ENCODE results near the gene CASR. TPM values are rescaled to one million over a fixed set of nuclear protein-coding genes. Genes with fewer than 3 reads are reported as not detected.

Gene CASR
- polyA plus RNA-seq, 1 of the 3 experiments (the other 2 are of a cell fraction) = not detected

GRCh38 chr3:122318620-122319019, 135.2 kb downstream of the CASR start:
- no peaks in the 10 kb centered on the region for H3K79me2 ChIP-seq (ENCODE audit: insufficient read depth)
- TF ChIP-seq USF1 (IDR thresholded peaks at IDR 0.05; ENCODE audit: borderline replicate concordance, low read depth) (no peak), POLR2AphosphoS5 (IDR thresholded peaks at IDR 0.05; ENCODE audit: low read depth, low read length) (no peak), JUND (IDR thresholded peaks at IDR 0.05) (no peak), MXI1 (IDR thresholded peaks at IDR 0.05; ENCODE audit: low read depth, low read length) (no peak), ELF1 (IDR thresholded peaks at IDR 0.05) (no peak)
- no peaks in the 10 kb centered on the region for H3K9me3 ChIP-seq
- POLR2A ChIA-PET = no interaction called here
- no peaks in the 10 kb centered on the region for H3F3A ChIP-seq (replicated peaks; ENCODE audit: insufficient read depth)
- CTCF ChIA-PET = interaction anchor here (0.7 kb wide), 1 partner anchor 593 kb away, joined by 4 read pairs; no protein-coding TSS in a partner anchor
- no peak overlapping the region for H2AFZ ChIP-seq (ENCODE audit: low read depth)
- H4K20me1 ChIP-seq (ENCODE audit: insufficient read depth) = no peaks in the 10 kb centered on the region
- H3K27me3 ChIP-seq (ENCODE audit: insufficient read depth) = peaks cover 9% of the 10 kb centered on the region; the same call in 1 of the 2 replicates
- no peak overlapping the region for H3K4me2 ChIP-seq
- no peak for DNase-seq
- no peak overlapping the region for H3K27ac ChIP-seq (ENCODE audit: low read depth in 2 of 2, low read length in 1 of 2)
- no peak overlapping the region for H3K4me3 ChIP-seq (ENCODE audit: low read depth in 2 of 2, low read length in 1 of 2)
- no peak overlapping the region for H3K9ac ChIP-seq
- 11% methylated on average over 2 of the region's 2 CpGs for WGBS (ENCODE audit: low lambda C conversion rate)
- H3K36me3 ChIP-seq (replicated peaks in 1 of 2; ENCODE audit: control insufficient read depth in 1 of 2, insufficient read depth in 2 of 2, low read length in 1 of 2) = no peaks in the 10 kb centered on the region
- H3K9me2 ChIP-seq = no peaks in the 10 kb centered on the region
- H3K4me1 ChIP-seq (ENCODE audit: control insufficient read depth in 1 of 2, insufficient read depth in 2 of 2, low read depth in 1 of 2, low read length in 1 of 2) = no peaks in the 10 kb centered on the region

- CTCF ChIA-PET = interaction anchor here (0.6 to 1.9 kb wide), 3 partner anchors 15 to 35 kb away, joined by 3 to 5 read pairs (median 3); no protein-coding TSS in a partner anchor
These were observed 138.9 kb downstream of the CASR start for GRCh38 chr3:122322095-122323075.

More at GRCh38 chr3:122322095-122323075, 138.9 kb downstream of the CASR start:
- Histone ChIP-seq H3K4me2 (no peak overlapping the region), H3K9me2 (no peaks in the 10 kb centered on the region), H3K79me2 (ENCODE audit: insufficient read depth) (no peaks in the 10 kb centered on the region), H3K27me3 (ENCODE audit: insufficient read depth) (no peaks in the 10 kb centered on the region), H3K4me3 (ENCODE audit: low read depth in 2 of 2, low read length in 1 of 2) (no peak overlapping the region), H3F3A (replicated peaks; ENCODE audit: insufficient read depth) (no peaks in the 10 kb centered on the region), H3K9ac (no peak overlapping the region), H3K9me3 (no peaks in the 10 kb centered on the region), H2AFZ (ENCODE audit: low read depth) (no peak overlapping the region), H3K4me1 (ENCODE audit: control insufficient read depth in 1 of 2, insufficient read depth in 2 of 2, low read depth in 1 of 2, low read length in 1 of 2) (no peaks in the 10 kb centered on the region), H4K20me1 (ENCODE audit: insufficient read depth) (no peaks in the 10 kb centered on the region), H3K27ac (ENCODE audit: low read depth in 2 of 2, low read length in 1 of 2) (no peak overlapping the region), H3K36me3 (replicated peaks in 1 of 2; ENCODE audit: control insufficient read depth in 1 of 2, insufficient read depth in 2 of 2, low read length in 1 of 2) (no peaks in the 10 kb centered on the region)
- TF ChIP-seq GABPA (IDR thresholded peaks at IDR 0.05; ENCODE audit: low read depth) = no peak
- TF ChIP-seq EP300 (IDR thresholded peaks at IDR 0.05; ENCODE audit: borderline replicate concordance in 1 of 2, low read depth in 1 of 2, low read length in 1 of 2) = no peak
- TF ChIP-seq POLR2AphosphoS5 (IDR thresholded peaks at IDR 0.05; ENCODE audit: low read depth, low read length) = no peak
- no peak for TF ChIP-seq IRF3 (IDR thresholded peaks at IDR 0.05; ENCODE audit: low read depth, low read length)
- no peak for TF ChIP-seq CHD2 (IDR thresholded peaks at IDR 0.05; ENCODE audit: low read length, partially characterized antibody)
- TF ChIP-seq ZBTB33 (IDR thresholded peaks at IDR 0.05; ENCODE audit: borderline replicate concordance, low read depth) = no peak
- TF ChIP-seq TCF12 (IDR thresholded peaks at IDR 0.05) = no peak
- TF ChIP-seq USF1 (IDR thresholded peaks at IDR 0.05; ENCODE audit: borderline replicate concordance, low read depth) = no peak
- no peak for TF ChIP-seq NRF1 (IDR thresholded peaks at IDR 0.05; ENCODE audit: low read depth, low read length)
- TF ChIP-seq MEF2A (IDR thresholded peaks at IDR 0.05; ENCODE audit: borderline replicate concordance, low read depth) = no peak
- 15% methylated on average over 5 of the region's 5 CpGs for WGBS (ENCODE audit: low lambda C conversion rate)
- no peak for DNase-seq
- POLR2A ChIA-PET = no interaction called here
